HCT116 (cell line): ENCODE results near the gene MON2.

Experiments
- CBX3 ChIP-seq: IDR thresholded peaks from 2 replicates; pipeline ENCODE4 v1.6.1; 2012; ENCODE audit warnings: low read depth
- CTCF ChIP-seq, 3 experiments: fragments of 200-600 bp in 1 of 3; sonication (generic) in 1 of 3; IDR thresholded peaks in 2 of 3; conservative IDR thresholded peaks in 1 of 3; 2 replicates each; pipeline ENCODE4 v1.5.1; 2012 to 2017; ENCODE audit warnings: low read depth in 2 of 3, low read length in 2 of 3, antibody characterized with exemption in 1 of 3, borderline replicate concordance in 1 of 3, control low read depth in 1 of 3, mild to moderate bottlenecking in 1 of 3, mixed read lengths in 1 of 3, mixed run types in 1 of 3, moderate library complexity in 1 of 3; ENCODE audit not compliant: insufficient read depth in 1 of 3
- EZH2phosphoT487 ChIP-seq: fragments of 200-600 bp; IDR thresholded peaks from 2 replicates; pipeline ENCODE4 v1.6.1; 2018; ENCODE audit warnings: antibody characterized with exemption, borderline replicate concordance
- SP1 ChIP-seq: IDR thresholded peaks from 2 replicates; pipeline ENCODE4 v1.6.1; 2012; ENCODE audit warnings: low read depth

GRCh38 chr12:62522984-62523383, 56.4 kb downstream of the MON2 start:
- TF ChIP-seq EZH2phosphoT487 (no peak), CTCF (IDR thresholded peaks at IDR 0.05 in 2 of 3, conservative IDR thresholded peaks at IDR 0.05 in 1 of 3; ENCODE audit: borderline replicate concordance in 1 of 3, insufficient read depth in 1 of 3, low read depth in 2 of 3, low read length in 2 of 3) (0 out of 6 replicates have a peak, but pooled peaks of 2 of the 3 experiments have one; percentile 8 to 12), CBX3 (no peak), SP1 (no peak)
